Retinal pigment epithelial cell (primary cell): Measurements from ENCODE around the gene CAPZB.
"Not testable (repeated sequence)": the region's sequence is repeated elsewhere in the genome, so short reads cannot be mapped to it uniquely, and the experiment has no call there.

Experiments
- DNase-seq: peaks from one replicate; pipeline ENCODE4 v3.0.0-alpha.2; 2010; ENCODE audit warnings: low read depth
- H3K4me3 ChIP-seq: 2 replicates; pipeline ENCODE4 v1.5.1; 2011; ENCODE audit warnings: mild to moderate bottlenecking, low read length, control low read depth, moderate library complexity
- TF ChIP-seq, protein P1 (sequence below): conservative IDR thresholded peaks from 2 replicates; pipeline ENCODE4 v1.5.1; 2011; ENCODE audit warnings: low read depth, low read length, control low read depth, inconsistent platforms

Gene CAPZB

DNA sequence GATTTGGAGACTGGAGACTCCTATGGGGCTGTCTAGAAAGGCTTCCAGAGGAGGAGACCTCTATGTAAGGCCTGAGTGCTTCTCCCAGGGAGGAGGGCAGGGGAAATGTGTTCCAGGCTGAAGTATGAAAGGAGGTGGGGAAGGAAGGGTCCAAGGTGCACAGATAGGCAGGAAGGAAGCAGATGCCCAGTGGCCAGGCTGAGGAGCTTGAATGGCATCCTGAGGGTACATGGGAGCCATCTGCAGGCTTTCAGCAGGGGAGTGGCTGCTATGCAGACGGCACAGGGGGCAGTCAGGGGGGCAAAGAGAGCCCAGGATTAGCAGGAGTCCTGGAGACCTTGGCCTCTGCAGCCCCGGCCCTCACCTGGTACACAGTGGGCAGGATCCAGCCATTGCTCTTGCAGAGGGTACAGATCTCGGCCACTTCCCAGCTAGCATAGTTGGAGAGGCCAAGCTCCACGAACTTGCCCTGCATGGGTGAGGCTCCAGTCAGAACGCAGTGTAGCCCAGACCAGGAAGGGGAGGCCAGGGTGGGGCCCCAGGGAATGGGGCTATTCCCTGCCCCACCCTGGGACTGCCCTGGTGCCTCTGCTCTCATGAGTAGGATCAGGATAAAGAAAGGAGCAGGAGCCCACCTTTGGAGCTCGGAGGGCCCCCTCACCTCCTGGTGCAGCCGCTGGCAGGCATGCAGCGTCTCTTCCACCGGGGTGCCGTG, 177.4 kb downstream of the CAPZB start:
- H3K4me3 ChIP-seq = no peak overlapping the region
- no peak for DNase-seq
- TF ChIP-seq, protein P1, sequence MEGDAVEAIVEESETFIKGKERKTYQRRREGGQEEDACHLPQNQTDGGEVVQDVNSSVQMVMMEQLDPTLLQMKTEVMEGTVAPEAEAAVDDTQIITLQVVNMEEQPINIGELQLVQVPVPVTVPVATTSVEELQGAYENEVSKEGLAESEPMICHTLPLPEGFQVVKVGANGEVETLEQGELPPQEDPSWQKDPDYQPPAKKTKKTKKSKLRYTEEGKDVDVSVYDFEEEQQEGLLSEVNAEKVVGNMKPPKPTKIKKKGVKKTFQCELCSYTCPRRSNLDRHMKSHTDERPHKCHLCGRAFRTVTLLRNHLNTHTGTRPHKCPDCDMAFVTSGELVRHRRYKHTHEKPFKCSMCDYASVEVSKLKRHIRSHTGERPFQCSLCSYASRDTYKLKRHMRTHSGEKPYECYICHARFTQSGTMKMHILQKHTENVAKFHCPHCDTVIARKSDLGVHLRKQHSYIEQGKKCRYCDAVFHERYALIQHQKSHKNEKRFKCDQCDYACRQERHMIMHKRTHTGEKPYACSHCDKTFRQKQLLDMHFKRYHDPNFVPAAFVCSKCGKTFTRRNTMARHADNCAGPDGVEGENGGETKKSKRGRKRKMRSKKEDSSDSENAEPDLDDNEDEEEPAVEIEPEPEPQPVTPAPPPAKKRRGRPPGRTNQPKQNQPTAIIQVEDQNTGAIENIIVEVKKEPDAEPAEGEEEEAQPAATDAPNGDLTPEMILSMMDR = no peak

DNA sequence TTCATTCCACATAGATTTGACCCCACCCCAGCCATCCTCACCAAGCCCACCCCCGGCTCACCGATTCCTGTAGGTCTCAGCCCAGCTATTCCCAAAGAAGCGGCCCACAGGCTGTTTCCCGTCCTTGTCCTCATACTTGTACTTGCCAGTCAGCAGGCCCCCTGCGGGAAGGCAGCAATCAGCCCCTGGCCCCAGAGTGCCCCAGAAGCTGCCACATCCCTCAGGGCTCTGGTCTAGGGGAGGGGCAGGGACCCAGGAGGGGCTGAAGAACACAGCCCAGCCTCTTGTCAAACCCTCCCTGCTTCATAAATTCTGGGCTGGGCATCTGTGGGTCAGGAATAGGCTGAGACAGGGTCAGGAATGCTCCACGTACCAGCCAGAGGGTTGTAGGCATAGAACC, 178.4 kb downstream of the CAPZB start:
- TF ChIP-seq, protein P1 = no peak
- no peak overlapping the region for H3K4me3 ChIP-seq
- no peak for DNase-seq

DNA sequence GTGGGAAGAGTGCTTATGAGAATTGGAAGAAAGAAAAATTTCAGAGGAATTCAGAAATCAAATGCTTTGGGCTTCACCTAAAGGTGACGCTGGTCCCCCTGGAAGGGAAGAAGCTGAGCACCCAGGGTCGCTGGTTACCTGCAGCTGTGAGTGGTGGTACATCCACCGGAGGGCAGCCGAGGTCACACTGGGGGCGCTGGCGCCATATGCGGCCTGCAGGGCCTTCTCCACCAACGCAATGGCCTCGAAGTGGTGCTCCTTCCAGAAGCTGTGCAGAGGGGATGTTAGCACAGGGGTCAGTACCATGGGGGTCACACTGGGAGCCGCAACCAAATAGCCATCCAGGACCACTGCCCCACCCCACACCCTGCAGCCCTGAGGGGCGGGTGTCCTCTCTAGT, 179.5 kb downstream of the CAPZB start:
- H3K4me3 ChIP-seq = no peak overlapping the region
- TF ChIP-seq, protein P1 = no peak
- DNase-seq = no peak

DNA sequence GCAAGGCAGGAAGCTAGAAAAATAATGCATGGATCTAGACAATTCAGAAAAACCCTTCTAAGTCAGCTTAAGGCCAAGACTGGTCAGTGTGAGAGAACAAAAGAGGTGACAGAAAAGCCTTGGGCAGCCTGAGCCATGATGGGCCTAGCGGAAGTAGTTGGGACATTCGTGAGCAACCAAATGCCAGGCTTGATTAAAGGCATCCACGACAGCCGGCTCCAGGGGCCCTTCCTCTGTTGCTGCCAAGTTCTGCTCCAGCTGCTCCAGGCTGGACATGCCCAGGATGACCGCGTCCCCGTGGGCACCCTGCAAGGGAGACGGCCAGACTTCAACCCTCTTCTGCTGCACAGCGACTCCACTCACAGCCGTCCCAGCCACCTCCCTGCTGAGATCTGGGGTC, 181.3 kb downstream of the CAPZB start:
- H3K4me3 ChIP-seq, DNase-seq: not testable (repeated sequence)

DNA sequence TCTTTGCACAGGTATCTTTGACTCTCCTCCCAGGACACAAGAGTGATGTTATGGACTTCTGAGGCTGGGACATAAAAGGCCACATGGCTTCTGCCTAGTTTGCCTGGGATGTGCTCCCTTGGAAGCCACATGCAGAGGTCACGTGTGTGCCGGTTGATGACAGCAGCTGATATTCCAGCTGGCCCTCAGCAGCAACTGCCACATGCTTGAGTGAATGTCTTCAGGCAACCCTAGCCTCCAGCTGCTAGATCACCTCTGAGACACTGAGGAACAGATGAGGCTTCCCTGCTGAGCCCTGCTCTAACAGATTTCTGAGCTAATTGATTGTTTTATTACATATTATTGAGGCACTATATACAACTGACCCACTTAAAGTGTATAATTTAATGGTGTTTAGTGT, 185.1 kb downstream of the CAPZB start:
- TF ChIP-seq, protein P1 = no peak
- no peak for DNase-seq
- no peak overlapping the region for H3K4me3 ChIP-seq

DNA sequence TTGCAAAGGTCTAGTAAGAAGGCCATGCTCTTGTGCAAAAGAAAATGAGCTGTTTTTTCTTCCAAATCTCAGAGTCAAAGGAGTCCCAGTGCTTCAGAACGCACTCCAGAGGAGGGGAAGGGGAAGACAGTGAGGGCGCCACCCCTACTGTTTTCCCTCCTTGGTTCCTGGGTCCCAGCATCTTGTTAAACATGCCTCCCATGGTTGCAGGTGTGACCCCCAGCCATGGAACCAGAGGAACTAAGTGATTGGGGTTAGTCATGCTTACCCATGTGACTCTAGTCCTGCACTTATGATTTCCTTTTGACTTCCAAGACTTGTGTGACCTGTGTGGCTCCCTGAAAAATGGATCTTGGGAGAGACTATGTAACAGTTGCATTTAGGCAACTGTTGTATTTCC, 190.7 kb downstream of the CAPZB start:
- TF ChIP-seq, protein P1 = no peak
- DNase-seq = no peak
- no peak overlapping the region for H3K4me3 ChIP-seq

DNA sequence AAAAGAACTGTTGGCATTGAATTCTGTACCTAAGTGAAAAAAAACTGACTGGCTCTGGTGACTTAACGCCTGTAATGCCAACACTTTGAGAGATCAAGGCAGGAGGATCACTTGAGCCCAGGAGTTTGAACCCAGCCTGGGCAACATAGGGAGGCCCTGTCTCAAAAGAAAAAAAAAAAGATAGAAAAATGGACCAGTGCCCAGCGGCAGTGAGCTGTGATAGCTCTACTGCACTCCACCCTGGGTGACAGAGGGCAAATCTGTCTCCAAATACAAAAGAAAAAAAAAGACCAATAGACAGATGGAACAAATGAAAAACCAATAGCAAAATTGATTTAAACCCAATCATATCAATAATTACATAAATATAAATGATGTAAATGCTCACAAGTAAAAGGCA, 196.1 kb downstream of the CAPZB start:
- no peak for DNase-seq
- peak overlapping the region; percentile 51 for H3K4me3 ChIP-seq
- TF ChIP-seq, protein P1 = no peak
